ENCODE measurements around the gene WNT2B. TPM values are rescaled to one million over a fixed set of nuclear protein-coding genes. Genes with fewer than 3 reads are reported as not detected.

WNT2B gene
- total and polyA plus RNA-seq, 10 of the 15 experiments (the other 5 are each of a cell fraction or from before 2014, with no cell fraction given): 0.02 to 1.1 (median 0.14) TPM

DNA sequence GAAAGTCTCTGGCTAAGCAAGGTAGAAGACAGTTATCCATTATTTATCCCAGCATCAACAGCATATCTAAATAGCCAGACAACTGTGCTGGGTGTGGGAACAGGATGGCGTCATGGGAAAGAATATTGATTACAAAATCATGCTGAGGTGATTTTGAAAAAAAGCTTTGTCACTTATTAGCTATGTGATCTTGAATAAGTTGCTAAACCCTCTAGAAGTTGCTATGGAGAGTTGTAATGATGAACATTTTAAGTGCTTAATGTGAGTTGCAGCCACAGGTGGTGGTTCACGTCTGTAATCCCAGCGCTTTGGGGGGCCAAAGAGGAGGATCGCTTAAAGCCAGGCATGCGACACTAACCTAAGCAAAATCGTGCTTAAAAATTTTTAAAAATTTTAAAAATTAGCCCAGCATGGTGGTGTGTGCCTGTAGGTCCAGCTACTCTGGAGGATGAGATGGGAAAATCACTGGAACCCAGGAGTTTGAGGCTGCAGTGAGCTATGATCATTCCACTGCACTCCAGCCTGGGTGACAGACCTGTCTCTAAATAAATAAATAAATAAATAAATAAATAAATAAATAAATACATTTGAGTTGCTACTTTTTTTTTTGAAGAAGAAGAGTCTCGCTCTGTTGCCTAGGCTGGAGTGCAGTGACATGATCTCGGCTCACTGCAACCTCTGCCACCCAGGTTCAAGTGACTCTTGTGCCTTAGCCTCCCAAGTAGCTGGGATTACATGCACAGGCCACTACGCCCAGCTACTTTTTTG is 33.6 kb downstream of the WNT2B start (continued):
- no peak for TF ChIP-seq HDAC2 (IDR thresholded peaks at IDR 0.05)
- no peak for TF ChIP-seq NR2F1 (conservative IDR thresholded peaks at IDR 0.05)
- no peak for TF ChIP-seq ZNF217 (IDR thresholded peaks at IDR 0.05)
- no peak for TF ChIP-seq ESRRA (IDR thresholded peaks at IDR 0.05; ENCODE audit: low read length)
- no peak for TF ChIP-seq MXI1 (IDR thresholded peaks at IDR 0.05; ENCODE audit: low read depth, low read length)
- TF ChIP-seq BRCA1 (IDR thresholded peaks at IDR 0.05; ENCODE audit: low read depth, low read length): no peak
- no peak for TF ChIP-seq ZSCAN29 (IDR thresholded peaks at IDR 0.05)
- TF ChIP-seq SUZ12 (IDR thresholded peaks at IDR 0.05; ENCODE audit: unreplicated experiment): no peak
- TF ChIP-seq NFYB (IDR thresholded peaks at IDR 0.05; ENCODE audit: insufficient read depth, low read depth, low read length): no peak

DNA sequence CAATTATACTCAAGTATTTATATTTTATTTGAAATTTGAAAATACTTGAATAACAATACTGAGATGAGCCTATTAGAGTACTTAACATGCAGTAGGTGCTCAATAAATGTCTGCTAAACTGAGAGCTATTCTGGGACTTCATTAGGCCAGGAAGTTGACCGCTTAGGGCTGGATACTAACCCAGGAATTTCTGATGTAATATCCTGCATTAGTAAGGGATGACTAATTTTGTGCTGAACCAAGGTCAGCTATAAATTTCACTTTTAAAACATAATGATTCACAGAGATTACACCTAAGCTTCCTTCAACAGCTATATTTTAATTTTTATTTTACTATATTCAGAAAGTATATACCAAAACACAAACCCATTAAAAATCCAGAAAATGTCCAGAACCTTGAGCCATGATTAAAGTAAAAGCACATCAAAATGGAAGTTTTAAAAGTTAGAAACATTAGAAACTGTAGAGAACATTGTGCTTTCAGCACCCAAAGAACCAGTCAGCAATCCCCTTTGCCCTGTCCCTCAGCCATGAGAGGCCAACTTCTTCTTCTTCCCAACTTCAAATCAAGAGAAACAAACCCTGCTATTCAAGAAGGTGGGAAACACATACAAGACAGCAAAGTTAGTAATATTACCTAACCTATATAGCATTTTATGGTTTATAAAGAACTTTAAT is 35.4 kb downstream of the WNT2B start:
- FAIRE-seq: no peak
- intact Hi-C loops (cut with micrococcal nuclease; ENCODE audit: unreplicated experiment) (no loop called here), in situ Hi-C loops (cut with MboI) (no loop called here)
- H3K36me3 ChIP-seq (ENCODE audit: control insufficient read depth in 2 of 2, insufficient read depth in 2 of 2, low read length in 1 of 2): no peaks in the 10 kb centered on the region
- no peak overlapping the region for H3K4me2 ChIP-seq (ENCODE audit: control insufficient read depth, insufficient read depth)
- ChIA-PET SMC1A (ENCODE audit: uncharacterized antibody, unreplicated experiment) (interaction anchor here (1.0 to 4.0 kb wide), 4 partner anchors 14 to 153 kb away, joined by 3 to 16 read pairs (median 4); no protein-coding TSS in a partner anchor), CTCF (interaction anchor here (0.5 to 1.7 kb wide), 5 partner anchors 26 to 751 kb away, joined by 3 to 5 read pairs (median 3); no protein-coding TSS in a partner anchor), POLR2A (no interaction called here), RAD21 (ENCODE audit: unreplicated experiment) (interaction anchor here (1.0 kb wide), 1 partner anchor 22 kb away, joined by 3 read pairs; no protein-coding TSS in a partner anchor)
- no peaks in the 10 kb centered on the region for H3K4me1 ChIP-seq (ENCODE audit: control insufficient read depth, insufficient read depth, low read length)
- H2AFZ ChIP-seq (ENCODE audit: control insufficient read depth, low read depth, low read length): no peak overlapping the region
- no peak overlapping the region for H3K9ac ChIP-seq (ENCODE audit: control insufficient read depth, insufficient read depth, low read length)
- H4K20me1 ChIP-seq (ENCODE audit: control insufficient read depth, insufficient read depth): no peaks in the 10 kb centered on the region
- no peak for DNase-seq (ENCODE audit: low read depth, low spot score)
- ATAC-seq: no peak; the same call in 2 of the 3 replicates
- no peak overlapping the region for H3K27ac ChIP-seq (ENCODE audit: control insufficient read depth, insufficient read depth)
- WGBS (ENCODE audit: insufficient coverage, insufficient replicate concordance, low lambda C conversion rate, missing lambda C conversion rate): 88% methylated on average over 1 of the region's 1 CpG
- no peaks in the 10 kb centered on the region for H3K9me3 ChIP-seq (replicated peaks; ENCODE audit: control insufficient read depth, insufficient read depth, low read length)
- H3K27me3 ChIP-seq (replicated peaks in 1 of 2; ENCODE audit: control insufficient read depth in 2 of 2, insufficient read depth in 2 of 2, low read length in 1 of 2): no peaks in the 10 kb centered on the region
- H3K4me3 ChIP-seq: no peak overlapping the region
- no TSS peak for BruUV-seq (replicated peaks)
- H3K79me2 ChIP-seq (ENCODE audit: control insufficient read depth, insufficient read depth, low read length): no peaks in the 10 kb centered on the region
- no peak for TF ChIP-seq TARDBP (IDR thresholded peaks at IDR 0.05; ENCODE audit: borderline replicate concordance)
- TF ChIP-seq ZNF24 (IDR thresholded peaks at IDR 0.05): no peak
- TF ChIP-seq TBL1XR1 (IDR thresholded peaks at IDR 0.05; ENCODE audit: low read depth, low read length): no peak
- TF ChIP-seq FOS (IDR thresholded peaks at IDR 0.05; ENCODE audit: borderline replicate concordance, extremely low read depth, insufficient read length): no peak
- TF ChIP-seq ZNF622 (IDR thresholded peaks at IDR 0.05): no peak
- TF ChIP-seq, protein P1, sequence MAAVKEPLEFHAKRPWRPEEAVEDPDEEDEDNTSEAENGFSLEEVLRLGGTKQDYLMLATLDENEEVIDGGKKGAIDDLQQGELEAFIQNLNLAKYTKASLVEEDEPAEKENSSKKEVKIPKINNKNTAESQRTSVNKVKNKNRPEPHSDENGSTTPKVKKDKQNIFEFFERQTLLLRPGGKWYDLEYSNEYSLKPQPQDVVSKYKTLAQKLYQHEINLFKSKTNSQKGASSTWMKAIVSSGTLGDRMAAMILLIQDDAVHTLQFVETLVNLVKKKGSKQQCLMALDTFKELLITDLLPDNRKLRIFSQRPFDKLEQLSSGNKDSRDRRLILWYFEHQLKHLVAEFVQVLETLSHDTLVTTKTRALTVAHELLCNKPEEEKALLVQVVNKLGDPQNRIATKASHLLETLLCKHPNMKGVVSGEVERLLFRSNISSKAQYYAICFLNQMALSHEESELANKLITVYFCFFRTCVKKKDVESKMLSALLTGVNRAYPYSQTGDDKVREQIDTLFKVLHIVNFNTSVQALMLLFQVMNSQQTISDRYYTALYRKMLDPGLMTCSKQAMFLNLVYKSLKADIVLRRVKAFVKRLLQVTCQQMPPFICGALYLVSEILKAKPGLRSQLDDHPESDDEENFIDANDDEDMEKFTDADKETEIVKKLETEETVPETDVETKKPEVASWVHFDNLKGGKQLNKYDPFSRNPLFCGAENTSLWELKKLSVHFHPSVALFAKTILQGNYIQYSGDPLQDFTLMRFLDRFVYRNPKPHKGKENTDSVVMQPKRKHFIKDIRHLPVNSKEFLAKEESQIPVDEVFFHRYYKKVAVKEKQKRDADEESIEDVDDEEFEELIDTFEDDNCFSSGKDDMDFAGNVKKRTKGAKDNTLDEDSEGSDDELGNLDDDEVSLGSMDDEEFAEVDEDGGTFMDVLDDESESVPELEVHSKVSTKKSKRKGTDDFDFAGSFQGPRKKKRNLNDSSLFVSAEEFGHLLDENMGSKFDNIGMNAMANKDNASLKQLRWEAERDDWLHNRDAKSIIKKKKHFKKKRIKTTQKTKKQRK (IDR thresholded peaks at IDR 0.05; ENCODE audit: low read depth, low read length): no peak
- TF ChIP-seq, protein P2, sequence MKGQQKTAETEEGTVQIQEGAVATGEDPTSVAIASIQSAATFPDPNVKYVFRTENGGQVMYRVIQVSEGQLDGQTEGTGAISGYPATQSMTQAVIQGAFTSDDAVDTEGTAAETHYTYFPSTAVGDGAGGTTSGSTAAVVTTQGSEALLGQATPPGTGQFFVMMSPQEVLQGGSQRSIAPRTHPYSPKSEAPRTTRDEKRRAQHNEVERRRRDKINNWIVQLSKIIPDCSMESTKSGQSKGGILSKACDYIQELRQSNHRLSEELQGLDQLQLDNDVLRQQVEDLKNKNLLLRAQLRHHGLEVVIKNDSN (IDR thresholded peaks at IDR 0.05; ENCODE audit: borderline replicate concordance, extremely low read length, insufficient read depth, low read depth, low read length): no peak
- no peak for TF ChIP-seq CREB1 (IDR thresholded peaks at IDR 0.05; ENCODE audit: low read depth)
- no peak for TF ChIP-seq CHD1 (IDR thresholded peaks at IDR 0.05; ENCODE audit: low read depth, low read length)
